ENCODE measurements around the gene DOCK8. TPM values are rescaled to one million over a fixed set of nuclear protein-coding genes. Genes with fewer than 3 reads are reported as not detected.
"Not testable (repeated sequence)": the region's sequence is repeated elsewhere in the genome, so short reads cannot be mapped to it uniquely, and the experiment has no call there.

Gene DOCK8
- polyA plus RNA-seq, 1 donor (not counting 4 experiments of a cell fraction or from before 2014, with no cell fraction given) = 1.5 TPM

DNA sequence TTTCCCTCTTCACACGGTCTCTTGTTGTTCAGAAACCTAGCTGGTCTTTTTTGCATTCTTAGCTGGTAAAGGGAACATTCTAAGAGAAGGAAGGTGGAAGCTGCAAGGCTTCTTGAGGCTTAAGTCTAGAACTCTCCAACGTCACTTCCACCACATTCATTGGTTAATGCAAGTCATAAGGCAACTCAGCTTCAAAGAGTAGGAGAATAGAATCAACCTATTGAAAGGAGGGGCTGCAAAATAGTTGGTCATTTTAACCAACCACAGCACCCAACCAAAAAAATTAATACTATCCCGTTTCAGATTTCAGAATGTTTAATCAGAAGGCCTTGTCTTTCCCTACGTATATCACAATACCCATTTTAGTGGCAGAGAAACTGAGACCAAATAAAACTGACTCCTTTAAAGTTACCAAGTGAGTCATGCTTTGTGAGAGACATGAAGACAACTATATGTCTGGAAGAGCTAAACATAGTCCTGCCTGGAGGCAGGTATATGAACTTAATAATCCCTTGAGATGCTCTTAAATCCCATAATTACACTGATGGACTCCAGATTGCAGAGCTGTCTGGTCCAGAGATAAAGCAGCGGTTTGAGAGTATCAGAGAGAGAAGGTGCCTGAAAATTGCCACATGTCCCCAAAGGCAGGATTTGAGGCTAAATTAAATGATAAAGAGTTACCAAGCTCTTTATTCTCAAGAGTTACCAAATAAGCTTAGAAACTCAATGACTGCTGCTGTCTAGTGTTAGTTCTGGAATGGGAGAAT, 14.4 kb downstream of the DOCK8 start:
- Histone ChIP-seq H3K9me1 (ENCODE audit: control insufficient read depth, extremely low read depth, insufficient read depth, low read length) (no peaks in the 10 kb centered on the region), H3K9me3 (ENCODE audit: control insufficient read depth, low read depth, low read length) (no peaks in the 10 kb centered on the region), H4K20me1 (ENCODE audit: control insufficient read depth, extremely low read depth, insufficient read depth, low read length) (no peaks in the 10 kb centered on the region), H2AFZ (ENCODE audit: control insufficient read depth, low read length) (no peak overlapping the region), H3K4me1 (ENCODE audit: control insufficient read depth, extremely low read depth, insufficient read depth, low read length) (peaks cover 13% of the 10 kb centered on the region), H3K9ac (ENCODE audit: control insufficient read depth, extremely low read depth, insufficient read depth, low read length) (no peak overlapping the region), H3K4me2 (ENCODE audit: control insufficient read depth, extremely low read depth, insufficient read depth, low read depth, low read length) (no peak overlapping the region), H3K27me3 (ENCODE audit: control insufficient read depth, extremely low read depth, insufficient read depth, low read length) (no peaks in the 10 kb centered on the region), H3K4me3 (ENCODE audit: control insufficient read depth in 2 of 3, extremely low read depth in 1 of 3, insufficient read depth in 2 of 3, low read depth in 1 of 3, low read length in 3 of 3) (no peak overlapping the region), H3K27ac (ENCODE audit: control insufficient read depth, insufficient read depth, low read length) (no peak overlapping the region), H3K36me3 (ENCODE audit: control insufficient read depth in 2 of 2, extremely low read depth in 1 of 2, insufficient read depth in 2 of 2, low read length in 2 of 2) (no peaks in the 10 kb centered on the region), H3K79me2 (ENCODE audit: control insufficient read depth, insufficient read depth, low read length) (no peaks in the 10 kb centered on the region)
- DNase-seq (ENCODE audit: low read depth, low spot score) (no peak), FAIRE-seq (no peak)
- dilution Hi-C loops (cut with MboI; ENCODE audit: extremely low pct_ligation_motif_present, low sequenced_read_pairs) = no loop called here
- TF ChIP-seq, protein P1, sequence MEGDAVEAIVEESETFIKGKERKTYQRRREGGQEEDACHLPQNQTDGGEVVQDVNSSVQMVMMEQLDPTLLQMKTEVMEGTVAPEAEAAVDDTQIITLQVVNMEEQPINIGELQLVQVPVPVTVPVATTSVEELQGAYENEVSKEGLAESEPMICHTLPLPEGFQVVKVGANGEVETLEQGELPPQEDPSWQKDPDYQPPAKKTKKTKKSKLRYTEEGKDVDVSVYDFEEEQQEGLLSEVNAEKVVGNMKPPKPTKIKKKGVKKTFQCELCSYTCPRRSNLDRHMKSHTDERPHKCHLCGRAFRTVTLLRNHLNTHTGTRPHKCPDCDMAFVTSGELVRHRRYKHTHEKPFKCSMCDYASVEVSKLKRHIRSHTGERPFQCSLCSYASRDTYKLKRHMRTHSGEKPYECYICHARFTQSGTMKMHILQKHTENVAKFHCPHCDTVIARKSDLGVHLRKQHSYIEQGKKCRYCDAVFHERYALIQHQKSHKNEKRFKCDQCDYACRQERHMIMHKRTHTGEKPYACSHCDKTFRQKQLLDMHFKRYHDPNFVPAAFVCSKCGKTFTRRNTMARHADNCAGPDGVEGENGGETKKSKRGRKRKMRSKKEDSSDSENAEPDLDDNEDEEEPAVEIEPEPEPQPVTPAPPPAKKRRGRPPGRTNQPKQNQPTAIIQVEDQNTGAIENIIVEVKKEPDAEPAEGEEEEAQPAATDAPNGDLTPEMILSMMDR (optimal IDR thresholded peaks at IDR 0.05 in 1 of 3, IDR thresholded peaks at IDR 0.05 in 1 of 3, conservative IDR thresholded peaks at IDR 0.05 in 1 of 3; ENCODE audit: extremely low read depth in 1 of 3, insufficient read depth in 2 of 3, low read length in 3 of 3) = no peak
- TF ChIP-seq EZH2 (IDR thresholded peaks at IDR 0.05; ENCODE audit: low read length) = no peak

DNA sequence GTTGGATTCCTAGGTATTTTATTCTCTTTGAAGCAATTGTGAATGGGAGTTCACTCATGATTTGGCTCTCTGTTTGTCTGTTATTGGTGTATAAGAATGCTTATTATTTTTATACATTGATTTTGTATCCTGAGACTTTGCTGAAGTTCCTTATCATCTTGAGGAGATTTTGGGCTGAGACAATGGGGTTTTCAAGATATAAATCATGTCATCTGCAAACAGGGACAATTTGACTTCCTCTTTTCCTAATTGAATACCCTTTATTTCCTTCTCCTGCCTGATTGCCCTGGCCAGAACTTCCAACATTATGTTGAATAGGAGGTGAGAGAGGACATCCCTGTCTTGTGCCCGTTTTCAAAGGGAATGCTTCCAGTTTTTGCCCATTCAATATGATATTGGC, 17.0 kb downstream of the DOCK8 start:
- H3K9me1 ChIP-seq (ENCODE audit: control insufficient read depth, extremely low read depth, insufficient read depth, low read length); DNase-seq (ENCODE audit: low read depth, low spot score); H3K9ac ChIP-seq (ENCODE audit: control insufficient read depth, extremely low read depth, insufficient read depth, low read length); H3K79me2 ChIP-seq (ENCODE audit: control insufficient read depth, insufficient read depth, low read length); H4K20me1 ChIP-seq (ENCODE audit: control insufficient read depth, extremely low read depth, insufficient read depth, low read length); dilution Hi-C loops (cut with MboI; ENCODE audit: extremely low pct_ligation_motif_present, low sequenced_read_pairs); H3K27ac ChIP-seq (ENCODE audit: control insufficient read depth, insufficient read depth, low read length); H2AFZ ChIP-seq (ENCODE audit: control insufficient read depth, low read length); H3K27me3 ChIP-seq (ENCODE audit: control insufficient read depth, extremely low read depth, insufficient read depth, low read length); H3K9me3 ChIP-seq (ENCODE audit: control insufficient read depth, low read depth, low read length); H3K36me3 ChIP-seq (ENCODE audit: control insufficient read depth in 2 of 2, extremely low read depth in 1 of 2, insufficient read depth in 2 of 2, low read length in 2 of 2); H3K4me3 ChIP-seq (ENCODE audit: control insufficient read depth in 2 of 3, extremely low read depth in 1 of 3, insufficient read depth in 2 of 3, low read depth in 1 of 3, low read length in 3 of 3); H3K4me2 ChIP-seq (ENCODE audit: control insufficient read depth, extremely low read depth, insufficient read depth, low read depth, low read length); FAIRE-seq; H3K4me1 ChIP-seq (ENCODE audit: control insufficient read depth, extremely low read depth, insufficient read depth, low read length): not testable (repeated sequence)

DNA sequence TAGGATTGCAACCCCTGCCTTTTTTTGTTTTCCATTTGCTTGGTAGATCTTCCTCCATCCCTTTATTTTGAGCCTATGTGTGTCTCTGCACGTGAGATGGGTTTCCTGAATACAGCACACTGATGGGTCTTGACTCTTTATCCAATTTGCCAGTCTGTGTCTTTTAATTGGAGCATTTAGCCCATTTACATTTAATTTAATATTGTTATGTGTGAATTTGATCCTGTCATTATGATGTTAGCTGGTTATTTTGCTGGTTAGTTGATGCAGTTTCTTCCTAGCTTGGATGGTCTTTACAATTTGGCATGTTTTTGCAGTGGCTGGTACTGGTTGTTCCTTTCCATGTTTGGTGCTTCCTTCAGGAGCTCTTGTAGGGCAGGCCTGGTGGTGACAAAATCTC, 19.0 kb downstream of the DOCK8 start:
- H2AFZ ChIP-seq (ENCODE audit: control insufficient read depth, low read length); H3K9ac ChIP-seq (ENCODE audit: control insufficient read depth, extremely low read depth, insufficient read depth, low read length); H4K20me1 ChIP-seq (ENCODE audit: control insufficient read depth, extremely low read depth, insufficient read depth, low read length); dilution Hi-C loops (cut with MboI; ENCODE audit: extremely low pct_ligation_motif_present, low sequenced_read_pairs); DNase-seq (ENCODE audit: low read depth, low spot score); H3K79me2 ChIP-seq (ENCODE audit: control insufficient read depth, insufficient read depth, low read length); H3K27me3 ChIP-seq (ENCODE audit: control insufficient read depth, extremely low read depth, insufficient read depth, low read length); H3K4me1 ChIP-seq (ENCODE audit: control insufficient read depth, extremely low read depth, insufficient read depth, low read length); H3K4me2 ChIP-seq (ENCODE audit: control insufficient read depth, extremely low read depth, insufficient read depth, low read depth, low read length); H3K9me3 ChIP-seq (ENCODE audit: control insufficient read depth, low read depth, low read length); FAIRE-seq; H3K36me3 ChIP-seq (ENCODE audit: control insufficient read depth in 2 of 2, extremely low read depth in 1 of 2, insufficient read depth in 2 of 2, low read length in 2 of 2); H3K9me1 ChIP-seq (ENCODE audit: control insufficient read depth, extremely low read depth, insufficient read depth, low read length); H3K27ac ChIP-seq (ENCODE audit: control insufficient read depth, insufficient read depth, low read length); H3K4me3 ChIP-seq (ENCODE audit: control insufficient read depth in 2 of 3, extremely low read depth in 1 of 3, insufficient read depth in 2 of 3, low read depth in 1 of 3, low read length in 3 of 3): not testable (repeated sequence)
